ENCODE measurements around the gene TSPAN9.

- TF ChIP-seq CTCF (IDR thresholded peaks at IDR 0.05) = no peak
- no peak for TF ChIP-seq POLR2A (IDR thresholded peaks at IDR 0.05)
- TF ChIP-seq EP300 (IDR thresholded peaks at IDR 0.05) = no peak
These were observed 147.3 kb downstream of the TSPAN9 start for GRCh38 chr12:3224530-3224903.

Data from tibial nerve (tissue), 4 donors.